GM21447 (cell line): ENCODE measurements around the gene BHLHE23.

Source experiments
- ATAC-seq: cut with Tn5 transposase; IDR thresholded peaks from one replicate; pipeline ENCODE4 v1.9.1; 2021; ENCODE audit not compliant: unreplicated experiment

BHLHE23 gene

DNA sequence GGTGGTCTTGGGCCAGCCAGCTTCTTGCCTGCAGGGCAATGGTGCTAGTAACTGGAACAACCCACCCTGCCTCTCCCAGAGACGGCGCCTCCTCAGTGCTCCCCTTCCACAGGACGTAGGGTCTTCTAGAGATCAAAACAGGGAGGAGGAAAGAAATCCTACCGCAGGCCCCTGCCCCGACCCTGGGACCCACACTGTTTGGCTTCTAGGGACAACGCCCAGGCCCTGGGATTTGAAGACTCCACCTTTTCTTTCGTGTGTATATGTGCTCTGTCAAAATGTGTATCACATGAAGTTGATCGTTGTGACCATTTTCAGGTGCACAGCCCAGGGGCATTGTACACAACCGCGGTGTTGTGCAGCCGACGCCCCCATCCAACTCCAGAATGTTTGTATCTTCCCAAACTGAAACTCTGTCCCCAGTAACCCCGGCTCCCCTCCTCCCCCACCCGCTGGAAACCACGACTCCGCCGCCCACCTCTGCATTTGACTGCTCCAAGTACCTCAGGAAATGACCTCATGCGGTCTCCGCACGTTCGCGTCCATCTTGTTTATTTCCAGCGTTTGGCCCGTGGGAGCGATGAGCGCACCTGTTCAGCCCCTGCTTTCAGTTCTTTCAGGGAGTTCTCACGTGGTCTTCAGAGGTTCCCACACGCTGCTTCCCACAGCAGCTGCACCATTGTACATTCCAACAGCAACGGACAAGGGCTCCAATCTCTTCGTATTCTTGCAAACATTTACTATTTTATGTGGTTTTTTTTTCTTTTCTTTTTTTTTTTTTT, 3.4 kb upstream of the BHLHE23 start:
- ATAC-seq = peak; percentile 57

GRCh38 chr20:63009045-63009961, 2.5 kb upstream of the BHLHE23 start:
- peak; percentile 41 for ATAC-seq

DNA sequence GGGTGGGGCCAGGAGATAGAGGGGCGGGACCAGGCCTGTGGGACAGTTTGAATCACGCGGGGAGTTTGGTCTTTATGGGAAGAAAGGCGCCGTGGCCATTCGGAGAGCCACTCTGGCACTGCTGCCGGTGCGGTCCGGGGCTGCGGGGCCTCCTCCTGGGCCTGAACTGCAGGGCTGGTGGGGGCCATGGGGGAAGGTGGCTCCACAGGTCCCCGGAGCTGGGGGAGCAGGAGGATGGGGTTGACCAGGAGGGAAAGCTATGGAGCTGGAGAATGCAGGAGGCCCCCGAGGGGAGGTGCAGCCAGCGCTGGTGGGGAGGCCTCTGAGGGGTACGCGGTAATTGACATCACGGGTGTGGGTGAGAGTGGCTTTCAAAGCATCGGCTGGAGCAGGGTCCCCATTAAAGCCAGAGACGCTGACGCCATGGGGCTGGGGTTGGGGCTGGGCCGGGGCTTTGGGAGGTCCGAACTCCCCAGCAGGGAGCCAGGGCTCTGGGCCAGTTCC, 1.8 kb upstream of the BHLHE23 start:
- no peak for ATAC-seq

DNA sequence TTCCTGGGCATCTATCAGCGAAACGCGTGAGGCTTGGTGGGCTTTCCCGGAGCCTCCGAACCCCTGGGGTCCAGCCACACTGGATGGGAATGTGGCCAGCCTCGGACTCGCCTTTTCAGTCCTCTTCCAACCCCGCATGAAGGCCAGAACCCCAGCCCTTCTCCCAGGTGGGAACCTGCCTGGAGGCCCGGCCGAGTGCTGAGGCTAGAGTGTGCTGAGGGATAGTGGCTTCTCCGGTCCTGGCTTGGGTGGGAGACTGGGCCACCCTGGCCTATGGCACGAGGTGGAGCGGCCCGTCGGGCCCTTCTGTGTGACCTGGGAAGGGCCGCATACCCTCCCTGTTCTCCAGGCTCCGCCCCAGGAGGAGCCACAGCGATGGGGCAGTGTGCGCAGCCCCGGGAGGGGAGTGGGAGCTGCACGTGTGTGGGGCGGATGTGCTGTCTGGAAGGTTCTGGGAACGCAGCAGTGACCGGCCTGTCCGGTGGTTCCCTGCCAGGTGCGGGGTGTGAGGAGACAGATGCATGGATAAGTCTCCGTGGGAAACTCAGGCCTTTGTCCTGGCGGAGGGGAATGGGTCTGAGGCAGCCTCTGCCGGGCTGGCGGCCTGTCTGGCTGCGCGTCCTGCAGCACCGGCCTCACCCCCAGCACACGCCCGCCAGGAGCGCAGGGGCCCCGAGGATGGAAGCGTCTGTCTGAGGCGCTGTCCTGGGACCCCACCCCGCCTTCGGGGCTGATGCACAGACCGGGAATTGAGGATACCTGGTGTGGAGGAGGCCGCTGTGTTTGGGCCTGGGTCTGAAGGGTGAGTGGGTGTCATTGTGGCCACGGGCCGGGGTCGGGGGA, 1.1 kb upstream of the BHLHE23 start:
- no peak for ATAC-seq

DNA sequence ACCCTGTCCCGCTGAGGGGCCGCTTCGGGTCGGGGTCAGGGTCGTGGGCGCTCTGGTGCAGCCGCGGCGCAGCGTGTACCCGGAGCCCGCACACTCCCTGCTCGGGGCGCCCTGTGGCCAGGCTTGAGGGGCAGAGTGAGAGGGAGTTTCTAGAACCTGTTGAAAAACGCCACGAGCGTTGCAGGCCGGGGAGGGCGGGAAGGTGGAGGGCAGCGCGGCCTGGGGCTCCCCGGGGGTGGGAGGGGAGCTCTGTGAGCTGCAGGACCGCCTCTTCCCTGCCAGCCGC, 539 bp upstream of the BHLHE23 start:
- no peak for ATAC-seq

DNA sequence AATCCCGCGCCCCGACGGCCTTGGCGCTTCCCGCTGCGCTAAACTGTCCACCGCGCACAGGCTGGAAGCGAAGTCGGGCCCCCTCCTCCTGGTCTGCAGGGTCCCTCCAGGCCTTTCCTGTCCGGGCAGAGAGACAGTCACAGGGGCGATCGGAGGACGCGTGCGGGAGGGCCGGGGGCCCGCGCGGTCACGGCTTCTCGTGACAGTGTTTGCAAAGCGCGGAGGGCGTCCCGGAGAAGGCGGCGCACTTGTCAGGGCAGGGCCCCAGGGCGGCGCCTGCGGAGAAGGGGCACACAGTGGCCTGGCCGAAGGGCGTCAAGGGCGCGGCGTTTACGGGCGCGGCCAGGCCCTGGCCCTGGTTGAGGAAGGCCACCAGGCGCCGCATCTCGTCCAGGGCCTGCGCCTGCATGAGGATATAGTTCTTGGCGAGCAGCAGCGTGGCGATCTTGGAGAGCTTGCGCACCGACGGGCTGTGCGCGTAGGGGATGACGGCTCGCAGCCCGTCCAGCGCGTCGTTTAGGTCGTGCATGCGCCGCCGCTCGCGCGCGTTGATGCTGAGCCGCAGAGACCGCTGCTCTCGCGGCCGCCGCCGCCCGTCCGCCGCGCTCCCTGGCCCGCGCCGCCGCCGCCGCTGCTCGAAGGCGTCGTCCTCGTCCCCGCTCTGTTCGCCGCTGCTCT, 763 bp downstream of the BHLHE23 start:
- ATAC-seq = no peak

DNA sequence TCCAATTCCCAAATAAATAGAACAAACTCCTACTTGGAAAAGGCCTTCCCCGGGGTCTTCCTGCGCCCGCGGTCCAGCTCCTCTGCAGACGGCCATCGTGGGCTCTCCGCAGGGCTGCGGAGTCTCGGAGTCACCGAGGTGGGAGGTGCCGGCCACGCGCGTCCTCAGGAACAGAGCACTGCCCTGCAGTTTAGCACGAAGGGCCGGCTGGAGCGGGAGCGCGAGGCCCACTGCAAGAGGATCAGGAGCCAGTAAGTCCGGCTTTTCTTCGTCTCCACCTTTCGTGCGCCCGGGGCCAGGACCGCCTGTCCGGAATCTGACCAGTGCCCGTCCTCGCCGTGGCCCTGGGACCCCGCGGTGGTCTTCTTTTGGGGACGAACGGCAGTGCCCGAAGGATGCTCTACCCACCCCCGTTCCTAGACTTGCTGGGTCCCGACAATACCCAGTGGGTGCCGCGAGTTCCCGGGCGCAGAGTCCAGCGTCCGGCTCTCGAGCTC, 1.4 kb downstream of the BHLHE23 start:
- no peak for ATAC-seq

DNA sequence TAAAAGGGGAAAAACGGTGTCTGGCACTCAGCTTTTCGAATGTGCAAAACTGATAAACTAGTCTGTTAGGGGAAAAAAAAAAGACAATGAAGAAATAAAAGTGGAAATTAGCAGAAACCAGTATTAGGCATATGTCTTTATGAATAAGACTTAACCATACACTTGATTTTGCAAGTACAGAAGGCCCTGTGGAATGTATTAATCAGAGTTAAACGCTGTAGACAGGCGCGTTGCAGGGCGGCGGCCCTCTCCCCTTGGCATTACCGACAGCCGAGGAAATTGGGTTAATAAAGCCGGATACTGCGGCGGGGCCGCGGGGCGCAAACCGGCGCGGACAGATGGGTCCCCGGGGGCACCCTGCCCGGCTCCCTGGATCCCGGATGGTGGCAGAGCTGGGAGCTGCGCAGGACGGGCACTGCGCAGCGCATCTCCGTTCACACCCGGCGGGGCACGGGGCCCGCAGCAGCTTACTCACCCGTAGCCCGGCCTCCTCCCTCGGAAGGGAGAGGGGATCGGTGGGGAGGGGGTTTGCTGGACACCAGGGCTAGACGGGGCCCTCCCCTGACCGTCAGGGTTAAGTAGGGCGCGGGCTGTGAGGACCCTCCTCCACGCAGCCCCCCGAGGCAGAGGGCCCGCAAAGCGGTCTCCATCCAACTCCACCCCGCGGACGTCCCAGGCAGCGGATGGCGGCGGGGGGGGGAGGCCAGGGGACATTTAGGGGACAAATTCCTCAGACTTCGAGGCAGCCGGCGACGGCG, 2.0 kb downstream of the BHLHE23 start:
- ATAC-seq = no peak

DNA sequence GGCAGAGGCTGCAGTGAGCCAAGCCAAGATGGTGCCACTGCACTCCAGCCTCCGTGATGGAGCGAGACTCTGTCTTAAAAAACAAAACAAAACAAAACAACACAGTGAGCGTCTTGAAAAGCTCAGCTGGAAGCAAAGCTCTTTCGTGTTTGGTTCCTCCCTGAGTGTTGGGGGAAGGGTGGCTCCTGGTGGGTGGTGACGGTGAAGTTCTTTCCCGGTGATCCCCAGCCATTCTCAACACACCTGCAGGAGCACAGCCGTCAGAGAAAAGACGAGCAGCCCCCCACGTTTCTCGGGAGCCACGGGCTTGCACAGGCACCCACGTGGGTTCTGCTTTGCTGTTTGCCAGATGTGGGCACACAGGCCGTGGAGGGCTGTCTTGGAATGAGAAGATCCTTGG, 3.2 kb downstream of the BHLHE23 start:
- no peak for ATAC-seq

DNA sequence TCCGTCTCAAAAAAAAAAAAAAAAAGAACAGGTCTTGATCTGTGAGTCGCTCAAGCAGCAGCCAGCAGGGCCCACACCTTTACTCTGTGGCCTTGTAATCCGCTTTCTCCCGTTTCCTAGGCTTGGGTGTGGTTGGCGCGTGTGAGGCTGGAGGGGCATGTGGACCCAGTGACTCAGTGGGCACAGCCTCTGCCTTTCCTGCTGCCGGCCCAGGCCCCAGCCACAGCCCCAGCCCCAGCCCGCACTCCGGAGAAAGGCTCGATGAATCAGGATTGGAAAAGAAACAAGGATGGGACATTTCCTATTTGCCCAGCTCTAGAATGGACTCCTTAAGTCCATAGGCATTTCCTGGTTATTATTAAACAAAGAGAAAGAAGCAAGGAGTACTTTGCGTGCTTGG, 4.3 kb downstream of the BHLHE23 start:
- ATAC-seq = no peak

DNA sequence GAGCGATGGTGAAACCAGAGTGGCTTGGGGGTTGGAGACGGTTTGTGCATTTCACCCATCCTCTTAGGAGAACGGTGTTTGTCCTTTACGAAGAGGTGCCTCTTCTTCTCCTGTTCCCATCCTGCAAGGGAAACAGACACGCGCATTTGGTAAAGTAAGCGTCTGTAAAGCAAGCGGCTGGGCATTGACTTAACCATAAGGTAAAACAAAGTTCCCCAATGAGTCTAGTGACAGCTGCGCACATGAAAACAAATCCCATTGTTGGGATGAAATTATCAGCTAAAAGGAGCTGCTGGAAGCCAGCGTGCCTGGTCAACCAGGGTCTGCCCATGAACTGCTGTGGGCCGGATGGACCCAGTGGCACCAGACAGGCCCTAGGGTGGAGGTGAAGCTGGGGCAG, 5.8 kb downstream of the BHLHE23 start:
- ATAC-seq = no peak

- no peak for ATAC-seq
Measured at GRCh38 chr20:63000036-63000435, 6.7 kb downstream of the BHLHE23 start.

DNA sequence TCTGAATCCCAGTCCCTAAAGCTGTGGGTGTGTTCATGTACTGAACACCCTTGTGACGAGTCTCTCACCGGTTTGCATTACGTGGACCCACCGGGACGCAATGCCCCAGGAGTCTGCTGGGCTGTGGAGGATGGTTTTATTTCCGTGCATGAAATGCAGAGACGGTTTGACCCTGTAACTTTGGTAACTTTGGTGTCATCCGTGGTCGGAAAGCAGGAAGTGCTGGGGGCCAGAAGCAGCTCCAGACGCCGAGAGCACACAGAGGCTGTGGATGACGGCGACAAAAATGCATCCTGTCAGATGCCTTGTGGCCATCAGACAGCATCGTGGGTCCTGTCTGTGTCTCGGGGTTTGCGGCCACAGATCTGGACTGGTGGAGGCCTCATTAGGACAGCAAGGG, 7.2 kb downstream of the BHLHE23 start:
- no peak for ATAC-seq

GRCh38 chr20:62998449-62998848, 8.3 kb downstream of the BHLHE23 start:
- ATAC-seq = no peak

GRCh38 chr20:62997417-62998035, 9.2 kb downstream of the BHLHE23 start:
- ATAC-seq = no peak

DNA sequence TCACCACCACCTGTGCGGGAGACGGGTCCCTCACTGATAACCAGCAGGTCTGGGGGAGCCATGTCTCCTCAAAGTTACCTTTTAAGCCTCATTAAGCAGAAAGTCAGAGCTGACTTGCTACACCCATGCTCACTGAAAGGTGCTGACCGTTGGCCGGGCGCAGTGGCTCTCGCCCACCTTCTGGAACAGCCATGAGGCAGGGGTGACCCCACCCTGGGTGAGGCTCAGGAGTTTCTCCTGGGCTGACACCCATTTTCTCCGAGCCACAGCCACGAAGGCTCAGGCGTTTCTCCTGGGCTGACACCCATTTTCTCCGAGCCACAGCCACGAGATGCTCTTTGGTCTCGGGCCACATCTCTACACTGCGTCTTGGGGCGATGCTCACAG, 10.2 kb downstream of the BHLHE23 start:
- ATAC-seq = no peak

GRCh38 chr20:62995898-62996595, 10.7 kb downstream of the BHLHE23 start:
- ATAC-seq = no peak

GRCh38 chr20:62995481-62995880, 11.3 kb downstream of the BHLHE23 start:
- ATAC-seq = no peak

DNA sequence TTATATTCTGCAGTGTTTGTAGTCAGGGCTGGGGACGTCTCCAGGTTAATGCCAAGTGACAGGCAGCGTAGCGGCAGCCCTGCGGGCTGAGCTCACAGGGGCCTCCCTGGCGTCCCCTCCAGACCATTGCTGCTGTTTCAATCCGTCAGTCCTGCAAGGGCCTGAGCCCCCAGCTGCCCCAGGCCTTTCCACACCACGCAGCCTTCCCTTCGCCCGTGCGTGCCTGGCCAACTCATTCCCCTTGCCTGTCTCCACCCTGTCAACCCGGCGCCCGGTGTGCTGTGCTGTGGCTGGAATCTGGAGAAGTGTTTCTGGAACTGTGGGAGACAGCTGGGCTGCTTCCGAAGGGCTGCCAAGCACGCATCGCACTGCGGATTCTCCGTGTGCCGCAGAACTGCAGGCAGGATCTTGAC, 11.9 kb downstream of the BHLHE23 start:
- no peak for ATAC-seq
